Chondrocyte (in vitro differentiated cells): Measurements from ENCODE around the gene ELP5. TPM values are rescaled to one million over a fixed set of nuclear protein-coding genes. Genes with fewer than 3 reads are reported as not detected.

Experiments used
- DNase-seq: peaks from one replicate; pipeline ENCODE4 v3.0.0; 2021; ENCODE audit warnings: mixed read lengths, low spot score
- H3K27ac Mint-ChIP-seq: one replicate; pipeline ENCODE4 v1.8.0; 2021; ENCODE audit warnings: mild to moderate bottlenecking, moderate library complexity, mixed read lengths; ENCODE audit not compliant: unreplicated experiment
- H3K27me3 Mint-ChIP-seq: 2 replicates; pipeline ENCODE4 v1.8.0; 2021; ENCODE audit warnings: low read depth, mixed read lengths
- H3K36me3 Mint-ChIP-seq: 2 replicates; pipeline ENCODE4 v1.8.0; 2021; ENCODE audit warnings: low read depth, mixed read lengths
- H3K4me1 Mint-ChIP-seq: 2 replicates; pipeline ENCODE4 v1.8.0; 2021; ENCODE audit warnings: low read depth, mild to moderate bottlenecking, mixed read lengths
- H3K4me3 Mint-ChIP-seq: one replicate; pipeline ENCODE4 v1.8.0; 2021; ENCODE audit warnings: mild to moderate bottlenecking, moderate library complexity, mixed read lengths; ENCODE audit not compliant: unreplicated experiment
- H3K9me3 Mint-ChIP-seq: 2 replicates; pipeline ENCODE4 v1.8.0; 2021; ENCODE audit warnings: low read depth, mixed read lengths
- total RNA-seq: library from RNA; stranded (reverse); gene quantifications from 3 replicates; pipeline ENCODE4 v1.2.1, GENCODE V29; 2021
- TF ChIP-seq, protein P1 (sequence below): fragments of 200-600 bp; sonication (generic); IDR thresholded peaks from 2 replicates; pipeline ENCODE4 v1.5.0; 2021; ENCODE audit warnings: antibody characterized with exemption, mild to moderate bottlenecking, moderate library complexity

The ELP5 gene
- total RNA-seq, 1 donor from 2014 or later = 24.9 TPM

DNA sequence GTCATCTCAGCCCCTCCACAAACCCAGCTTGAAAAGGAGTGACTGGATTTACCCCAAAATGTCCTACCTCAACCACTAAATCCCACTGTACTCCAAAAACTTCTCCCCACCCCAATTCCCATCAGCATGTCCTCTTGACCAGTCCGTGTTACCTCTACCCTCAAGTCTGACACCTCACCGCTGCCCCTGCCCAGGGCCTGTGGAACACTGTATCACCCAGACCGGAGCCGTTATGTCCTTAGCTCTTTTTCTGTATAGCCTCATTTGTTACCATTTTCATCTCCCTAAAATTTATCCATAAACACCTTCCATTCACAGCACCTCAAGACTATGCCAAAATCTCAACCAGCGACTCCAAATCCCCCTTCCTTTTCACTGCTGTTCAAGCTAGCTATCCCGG, 15.2 kb upstream of the ELP5 start:
- peaks cover 21% of the 10 kb centered on the region for H3K36me3 Mint-ChIP-seq
- H3K4me3 Mint-ChIP-seq = peak overlapping the region; percentile 93
- no peaks in the 10 kb centered on the region for H3K27me3 Mint-ChIP-seq
- peaks cover 70% of the 10 kb centered on the region for H3K4me1 Mint-ChIP-seq
- DNase-seq = no peak
- H3K27ac Mint-ChIP-seq = peak overlapping the region; percentile 96
- H3K9me3 Mint-ChIP-seq = no peaks in the 10 kb centered on the region
- TF ChIP-seq, protein P1, sequence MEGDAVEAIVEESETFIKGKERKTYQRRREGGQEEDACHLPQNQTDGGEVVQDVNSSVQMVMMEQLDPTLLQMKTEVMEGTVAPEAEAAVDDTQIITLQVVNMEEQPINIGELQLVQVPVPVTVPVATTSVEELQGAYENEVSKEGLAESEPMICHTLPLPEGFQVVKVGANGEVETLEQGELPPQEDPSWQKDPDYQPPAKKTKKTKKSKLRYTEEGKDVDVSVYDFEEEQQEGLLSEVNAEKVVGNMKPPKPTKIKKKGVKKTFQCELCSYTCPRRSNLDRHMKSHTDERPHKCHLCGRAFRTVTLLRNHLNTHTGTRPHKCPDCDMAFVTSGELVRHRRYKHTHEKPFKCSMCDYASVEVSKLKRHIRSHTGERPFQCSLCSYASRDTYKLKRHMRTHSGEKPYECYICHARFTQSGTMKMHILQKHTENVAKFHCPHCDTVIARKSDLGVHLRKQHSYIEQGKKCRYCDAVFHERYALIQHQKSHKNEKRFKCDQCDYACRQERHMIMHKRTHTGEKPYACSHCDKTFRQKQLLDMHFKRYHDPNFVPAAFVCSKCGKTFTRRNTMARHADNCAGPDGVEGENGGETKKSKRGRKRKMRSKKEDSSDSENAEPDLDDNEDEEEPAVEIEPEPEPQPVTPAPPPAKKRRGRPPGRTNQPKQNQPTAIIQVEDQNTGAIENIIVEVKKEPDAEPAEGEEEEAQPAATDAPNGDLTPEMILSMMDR = no peak

DNA sequence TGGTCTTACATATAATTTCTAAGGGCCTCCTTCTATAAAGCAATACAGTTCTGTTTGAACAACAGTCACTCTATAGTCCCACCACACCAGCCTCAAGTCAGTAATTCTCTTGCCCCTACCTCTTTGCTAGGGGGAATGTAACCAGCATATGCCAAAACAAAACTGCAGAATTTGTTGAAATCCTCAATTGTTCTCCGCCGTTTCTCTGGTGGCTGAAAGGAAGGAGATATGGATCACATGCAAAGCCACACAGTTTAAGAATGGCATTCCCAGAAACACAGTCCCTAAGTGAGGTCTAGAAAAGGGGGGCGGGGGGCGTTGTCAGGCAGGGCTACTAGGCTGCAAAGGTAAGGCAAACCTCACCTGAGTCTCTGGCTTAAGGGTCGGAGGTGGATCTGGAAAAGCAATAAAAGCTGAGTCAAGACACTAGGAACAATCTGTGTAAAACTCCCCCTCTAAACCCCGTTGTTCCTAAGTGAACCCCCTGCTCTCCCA, 14.7 kb upstream of the ELP5 start:
- Mint-ChIP-seq H3K4me3 (peak overlapping the region; percentile 93), H3K9me3 (no peaks in the 10 kb centered on the region), H3K27me3 (no peaks in the 10 kb centered on the region), H3K27ac (peak overlapping the region; percentile 96), H3K36me3 (peaks cover 21% of the 10 kb centered on the region), H3K4me1 (peaks cover 68% of the 10 kb centered on the region)
- TF ChIP-seq, protein P1 = no peak
- DNase-seq = no peak

DNA sequence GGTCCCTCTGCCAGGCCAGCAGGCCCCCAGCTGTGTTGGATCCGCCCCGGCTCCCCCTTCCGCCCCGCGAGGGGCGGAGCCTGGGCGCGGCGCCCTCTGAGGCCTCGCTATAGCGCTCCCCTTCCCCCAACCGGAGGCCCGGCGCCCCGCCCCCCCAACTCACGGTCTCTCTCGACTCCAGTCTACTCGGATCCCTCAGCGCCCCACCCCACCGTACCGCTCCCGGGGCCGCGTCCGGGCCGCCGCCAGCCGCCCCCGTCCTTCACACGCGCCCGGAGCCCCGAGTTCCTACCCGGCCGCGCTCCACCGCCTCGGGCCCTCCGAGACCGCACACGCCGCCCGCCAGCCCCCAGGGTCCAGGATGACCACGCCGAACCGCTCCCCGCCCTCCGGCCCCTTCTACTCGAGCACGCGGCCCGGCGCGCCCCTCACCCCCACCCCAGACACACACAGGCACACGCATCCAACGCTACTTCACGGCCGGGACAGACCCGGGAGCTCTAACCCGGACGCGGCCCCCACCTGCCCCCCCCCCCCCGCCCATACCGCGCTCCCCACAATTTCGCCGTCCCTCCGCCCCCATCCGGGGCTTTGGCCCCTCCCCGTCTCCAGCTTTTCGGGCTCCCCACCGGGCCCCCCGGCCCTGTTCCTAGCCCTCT, 14.1 kb upstream of the ELP5 start:
- H3K9me3 Mint-ChIP-seq = no peaks in the 10 kb centered on the region
- peaks cover 64% of the 10 kb centered on the region for H3K4me1 Mint-ChIP-seq
- H3K27me3 Mint-ChIP-seq = no peaks in the 10 kb centered on the region
- peak overlapping the region; percentile 93 for H3K4me3 Mint-ChIP-seq
- peaks cover 21% of the 10 kb centered on the region for H3K36me3 Mint-ChIP-seq
- TF ChIP-seq, protein P1 = no peak
- DNase-seq = no peak
- H3K27ac Mint-ChIP-seq = peak overlapping the region; percentile 96

DNA sequence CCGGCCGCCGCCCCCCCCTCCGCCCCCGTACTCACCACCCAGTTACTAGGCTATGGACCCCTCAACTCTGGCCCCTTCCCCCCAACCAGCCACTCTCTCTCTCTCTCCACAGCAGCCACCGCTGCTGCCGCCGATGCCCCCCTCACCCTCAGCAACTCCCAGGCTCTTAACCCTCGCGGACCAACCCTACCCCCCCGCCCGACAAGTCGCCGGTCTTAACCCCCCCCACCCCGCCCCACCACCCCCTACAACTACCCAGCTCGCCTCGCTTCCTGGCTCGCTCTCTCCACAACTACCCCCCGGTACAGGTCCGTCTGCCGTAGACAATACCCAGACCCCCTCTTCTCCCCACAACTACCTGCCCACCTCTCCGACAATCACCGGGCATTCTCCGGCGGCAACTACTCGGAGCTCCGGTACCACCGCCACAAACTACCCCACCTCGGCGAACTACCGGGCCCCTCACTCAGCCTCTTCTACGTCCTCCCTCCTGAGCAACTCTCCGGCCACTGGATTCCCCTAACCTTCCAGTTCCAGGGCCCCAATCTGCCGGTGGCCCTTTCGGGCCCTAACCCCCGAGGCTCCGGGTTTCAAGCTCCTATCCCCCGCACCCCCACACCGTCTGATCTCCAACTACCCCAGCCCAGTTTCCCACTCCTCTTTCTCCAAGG, 13.5 kb upstream of the ELP5 start:
- H3K27ac Mint-ChIP-seq = peak overlapping the region; percentile 94
- TF ChIP-seq, protein P1 = no peak
- H3K27me3 Mint-ChIP-seq = no peaks in the 10 kb centered on the region
- H3K4me3 Mint-ChIP-seq = peak overlapping the region; percentile 93
- H3K9me3 Mint-ChIP-seq = no peaks in the 10 kb centered on the region
- peaks cover 64% of the 10 kb centered on the region for H3K4me1 Mint-ChIP-seq
- no peak for DNase-seq
- H3K36me3 Mint-ChIP-seq = peaks cover 24% of the 10 kb centered on the region

DNA sequence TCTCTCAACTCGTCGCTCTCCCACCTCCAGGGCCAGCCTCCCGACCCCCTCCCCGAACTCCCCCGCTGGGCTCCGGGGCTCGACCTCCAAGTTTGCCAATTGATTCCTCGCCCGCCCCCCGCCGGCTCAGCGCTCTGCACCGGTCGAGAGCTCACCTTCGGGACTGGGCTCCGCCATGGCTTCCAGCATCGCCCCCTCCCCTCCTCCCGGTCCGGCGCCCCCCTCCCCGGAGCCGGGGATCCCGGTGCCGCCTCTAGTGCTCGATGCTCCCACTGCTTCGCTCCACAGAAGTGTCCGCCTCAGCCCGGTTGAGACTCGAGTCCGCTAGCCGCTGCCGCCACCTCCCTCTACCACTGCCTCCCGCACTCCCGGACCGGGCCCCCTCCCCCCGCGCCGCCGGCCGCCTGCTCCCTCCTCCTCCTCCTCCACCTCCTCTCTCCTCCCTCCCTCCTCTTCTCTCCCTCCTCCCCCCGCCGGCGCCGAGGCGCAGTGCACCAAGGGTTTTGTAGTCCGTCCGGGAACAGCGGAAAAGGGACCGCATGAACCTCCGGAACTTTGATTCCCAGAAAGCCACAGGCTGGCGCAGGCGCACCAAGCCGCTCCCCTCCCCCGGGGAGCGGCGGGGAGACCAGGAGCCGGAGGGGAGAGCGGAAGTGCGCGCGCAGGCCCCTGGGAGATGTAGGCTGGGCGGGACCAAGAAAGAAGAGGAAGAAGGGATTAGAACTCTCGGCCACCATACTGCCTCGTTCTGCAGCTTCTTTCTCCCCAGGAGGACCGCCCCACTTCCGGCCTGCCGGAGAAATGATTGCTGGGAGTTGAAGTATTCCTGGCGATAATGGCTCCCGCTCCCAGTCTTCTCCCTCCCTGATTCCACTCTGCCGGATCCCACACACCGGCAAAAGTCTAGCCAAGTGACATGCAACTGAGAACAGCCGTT, 12.7 kb upstream of the ELP5 start, which contains the start of gene PHF23:
PHF23 (minus strand) TSS at position 367 of the 937 bp plus-strand sequence; CDS start at position 189, 178 bp downstream.
- Mint-ChIP-seq H3K36me3 (peaks cover 25% of the 10 kb centered on the region), H3K9me3 (no peaks in the 10 kb centered on the region), H3K4me1 (peaks cover 64% of the 10 kb centered on the region), H3K27ac (peak within 1 kb of the TSS; percentile 94), H3K27me3 (no peaks in the 10 kb centered on the region), H3K4me3 (peak within 1 kb of the TSS; percentile 93)
- TF ChIP-seq, protein P1 = peak; percentile 10
- peak; percentile 100 for DNase-seq
